ENCODE measurements around the gene L3MBTL4.

DNA sequence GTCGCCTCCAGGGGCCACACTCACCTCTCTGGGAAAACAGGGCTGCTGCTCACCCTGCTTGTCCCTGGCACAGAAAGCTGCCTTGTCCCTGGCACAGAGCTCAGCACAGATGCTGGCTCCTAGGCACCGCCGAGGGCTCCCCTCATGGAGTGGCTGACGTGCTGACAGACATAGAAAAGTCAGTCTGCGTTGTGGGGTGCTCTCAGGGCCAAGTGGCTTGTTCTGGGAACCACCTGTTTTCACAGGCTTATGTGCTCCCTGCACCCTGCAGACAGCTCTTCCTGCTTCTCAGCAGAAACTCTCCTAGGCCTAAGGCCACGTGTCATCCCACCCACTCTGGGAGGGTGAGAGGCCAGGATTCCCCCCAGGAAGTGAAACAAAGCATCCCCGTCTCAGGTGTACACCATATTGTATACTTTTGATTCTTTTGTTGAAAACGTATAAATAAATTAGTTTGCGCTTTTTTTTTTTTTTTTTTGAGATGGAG is 434.7 kb downstream of the L3MBTL4 start:
- TF ChIP-seq, protein P1, sequence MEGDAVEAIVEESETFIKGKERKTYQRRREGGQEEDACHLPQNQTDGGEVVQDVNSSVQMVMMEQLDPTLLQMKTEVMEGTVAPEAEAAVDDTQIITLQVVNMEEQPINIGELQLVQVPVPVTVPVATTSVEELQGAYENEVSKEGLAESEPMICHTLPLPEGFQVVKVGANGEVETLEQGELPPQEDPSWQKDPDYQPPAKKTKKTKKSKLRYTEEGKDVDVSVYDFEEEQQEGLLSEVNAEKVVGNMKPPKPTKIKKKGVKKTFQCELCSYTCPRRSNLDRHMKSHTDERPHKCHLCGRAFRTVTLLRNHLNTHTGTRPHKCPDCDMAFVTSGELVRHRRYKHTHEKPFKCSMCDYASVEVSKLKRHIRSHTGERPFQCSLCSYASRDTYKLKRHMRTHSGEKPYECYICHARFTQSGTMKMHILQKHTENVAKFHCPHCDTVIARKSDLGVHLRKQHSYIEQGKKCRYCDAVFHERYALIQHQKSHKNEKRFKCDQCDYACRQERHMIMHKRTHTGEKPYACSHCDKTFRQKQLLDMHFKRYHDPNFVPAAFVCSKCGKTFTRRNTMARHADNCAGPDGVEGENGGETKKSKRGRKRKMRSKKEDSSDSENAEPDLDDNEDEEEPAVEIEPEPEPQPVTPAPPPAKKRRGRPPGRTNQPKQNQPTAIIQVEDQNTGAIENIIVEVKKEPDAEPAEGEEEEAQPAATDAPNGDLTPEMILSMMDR (IDR thresholded peaks at IDR 0.05 in 8 of 11, conservative IDR thresholded peaks at IDR 0.05 in 3 of 11), result no peak
- no peak for TF ChIP-seq POLR2A (IDR thresholded peaks at IDR 0.05)
- TF ChIP-seq POLR2AphosphoS5 (IDR thresholded peaks at IDR 0.05), result no peak

Data from spleen (tissue), 7 donors.